Fibroblast of skin of right biceps (primary cell): ENCODE data around the gene ARHGAP32.
A peak's percentile ranks its signal among the peaks of the same experiment; 100 is the strongest.

Experiments
- DNase-seq: peaks from one replicate; pipeline ENCODE4 v3.0.0-alpha.2; 2013

The ARHGAP32 gene

DNA sequence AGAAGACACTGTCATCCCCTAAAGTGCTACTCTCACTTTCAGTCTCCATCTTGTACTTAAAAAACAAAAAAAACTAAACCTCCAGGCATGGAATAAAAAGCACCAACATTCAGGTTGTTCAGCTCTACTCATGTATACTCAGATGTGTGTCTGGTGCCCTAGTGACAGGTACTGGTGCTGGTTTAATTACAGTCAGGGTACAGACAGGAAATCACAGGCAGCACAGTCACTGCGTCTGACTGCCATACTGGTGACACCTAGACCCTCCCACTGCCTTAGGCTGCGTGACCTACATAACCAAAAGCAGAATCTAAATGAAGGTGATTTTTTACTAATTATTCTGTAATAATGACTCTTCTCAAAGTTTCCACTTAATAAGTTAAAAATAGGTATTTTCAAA is at the start of gene ARHGAP32:
Gene ARHGAP32 (minus strand): TSS at position 176 of the 400 bp plus-strand sequence. CDS start 127 bp downstream, at position 49.
- no peak for DNase-seq

- no peak for DNase-seq
These were observed 47.1 kb upstream of the ARHGAP32 start for GRCh38 chr11:129239207-129239606.

- no peak for DNase-seq
These were observed 45.9 kb upstream of the ARHGAP32 start for GRCh38 chr11:129237880-129238638.

DNA sequence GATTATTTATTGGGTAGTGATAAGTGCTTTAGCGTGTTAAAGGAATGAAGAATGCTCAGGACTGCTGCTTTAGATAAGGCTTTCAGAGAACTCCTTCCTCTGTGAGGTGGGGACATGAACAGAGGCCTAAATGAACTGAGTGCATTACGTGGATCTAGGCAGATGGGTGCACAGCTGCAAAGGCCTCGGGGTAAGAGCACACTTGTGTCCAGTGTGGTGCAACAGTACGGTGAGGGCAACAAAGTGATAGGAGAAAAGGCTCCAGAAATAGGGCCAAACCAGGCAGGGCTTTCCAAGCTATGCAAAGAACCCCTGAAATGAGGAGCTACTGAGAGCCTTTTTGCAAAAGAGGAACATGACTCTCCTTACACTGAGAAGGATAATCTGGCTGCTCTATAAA is 45.3 kb upstream of the ARHGAP32 start:
- DNase-seq = no peak

DNA sequence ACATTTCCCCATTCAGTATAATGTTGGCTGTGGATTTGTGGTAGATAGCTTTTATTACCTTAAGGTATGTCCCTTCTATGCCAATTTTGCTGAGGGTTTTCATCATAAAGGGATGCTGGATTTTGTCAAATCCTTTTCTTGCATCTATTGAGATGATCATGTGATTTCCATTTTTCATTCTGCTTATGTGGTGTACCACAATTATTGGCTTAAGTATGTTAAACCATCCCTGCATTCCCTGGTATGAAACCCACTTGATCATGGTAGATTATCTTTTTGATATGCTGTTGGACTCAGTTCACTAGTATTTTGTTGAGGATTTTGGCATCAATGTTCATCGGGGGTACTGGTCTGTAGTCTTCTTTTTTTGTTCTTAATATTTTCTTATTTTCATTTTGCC is 44.7 kb upstream of the ARHGAP32 start:
- DNase-seq = no peak

DNA sequence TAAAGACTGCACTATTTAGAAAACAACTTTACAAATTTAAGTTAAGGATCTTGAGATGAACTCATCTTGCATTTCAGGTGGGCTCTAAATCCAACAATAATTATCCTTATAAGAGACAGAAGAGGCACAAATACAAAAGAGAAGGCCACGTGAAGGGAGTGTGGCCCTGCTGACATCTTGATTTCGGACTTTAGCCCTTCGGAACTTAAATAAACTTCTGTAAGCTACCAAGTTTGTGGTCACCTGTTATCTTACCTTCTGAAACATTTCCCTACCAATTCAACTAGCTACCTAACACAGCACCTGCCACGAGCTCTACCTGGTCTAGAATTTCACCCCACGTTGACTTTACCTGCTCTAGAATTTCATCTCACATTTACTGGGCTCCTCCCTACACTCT is 42.9 kb upstream of the ARHGAP32 start:
- DNase-seq = no peak

DNA sequence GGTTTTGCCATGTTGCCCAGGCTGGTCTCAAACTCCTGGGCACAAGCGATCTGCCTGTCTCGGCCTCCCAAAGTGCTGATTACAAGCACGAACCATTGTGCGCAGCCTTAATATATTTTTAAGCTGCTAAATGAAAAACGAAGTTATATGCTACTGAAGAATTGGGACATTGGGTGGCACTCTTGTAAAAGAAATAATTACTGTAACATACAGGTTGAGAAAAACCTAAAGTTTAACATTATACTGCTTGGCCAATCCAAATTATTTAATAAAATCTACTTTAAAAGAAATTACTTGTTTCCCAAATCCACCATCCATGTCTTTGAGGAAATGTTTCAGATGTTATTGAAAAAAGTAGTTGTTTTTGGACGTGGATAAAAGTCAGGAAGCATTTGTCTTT is 37.9 kb upstream of the ARHGAP32 start:
- DNase-seq = no peak

- DNase-seq = no peak
These were observed 34.2 kb upstream of the ARHGAP32 start for GRCh38 chr11:129226207-129226798.

DNA sequence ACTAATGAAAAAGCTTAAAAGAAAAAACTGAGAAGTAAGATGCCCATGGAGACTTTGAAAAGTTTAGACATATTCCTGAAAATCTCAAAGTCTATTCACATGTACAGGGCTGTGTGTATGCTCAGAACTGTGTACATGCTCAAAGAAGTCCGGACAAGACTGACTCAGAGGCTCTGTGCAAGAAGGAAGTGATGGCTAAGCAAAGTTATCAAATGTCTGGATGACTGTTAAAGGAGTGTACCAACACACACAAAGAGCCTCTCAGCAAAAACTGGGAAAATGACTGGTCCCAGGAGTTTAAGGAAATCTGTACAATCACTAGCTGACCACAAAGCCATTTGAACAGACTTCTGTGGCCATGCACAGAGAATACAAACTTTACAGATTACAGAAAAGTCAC is 33.1 kb upstream of the ARHGAP32 start:
- DNase-seq = peak; percentile 63

- no peak for DNase-seq
These were observed 32.4 kb upstream of the ARHGAP32 start for GRCh38 chr11:129224538-129224937.

DNA sequence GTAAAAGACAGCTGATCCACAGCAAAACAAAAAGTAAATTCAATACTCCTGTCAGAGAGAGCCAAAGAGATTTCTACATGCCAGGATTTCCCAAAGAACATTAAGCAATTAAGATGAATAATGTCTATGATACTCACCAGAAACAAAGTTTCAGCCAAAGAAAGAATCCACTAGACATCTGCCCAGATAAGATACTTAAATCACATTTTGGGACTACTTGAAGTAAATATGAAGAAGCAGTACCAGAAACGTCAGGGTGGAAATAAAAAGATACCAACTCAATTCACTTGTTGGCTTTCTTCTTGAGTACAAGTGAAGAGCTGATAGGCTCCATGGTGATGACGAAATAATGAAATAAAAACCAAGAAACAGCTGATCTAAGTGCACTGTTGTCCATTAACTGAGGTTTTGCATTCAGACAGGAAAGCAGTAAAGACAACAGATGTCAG is 31.6 kb upstream of the ARHGAP32 start:
- peak; percentile 34 for DNase-seq

GRCh38 chr11:129223260-129223659 is 31.1 kb upstream of the ARHGAP32 start:
- no peak for DNase-seq

- DNase-seq = no peak
These were observed 30.0 kb upstream of the ARHGAP32 start for GRCh38 chr11:129222158-129222557.

- no peak for DNase-seq
These were observed 23.6 kb upstream of the ARHGAP32 start for GRCh38 chr11:129215506-129216245.

DNA sequence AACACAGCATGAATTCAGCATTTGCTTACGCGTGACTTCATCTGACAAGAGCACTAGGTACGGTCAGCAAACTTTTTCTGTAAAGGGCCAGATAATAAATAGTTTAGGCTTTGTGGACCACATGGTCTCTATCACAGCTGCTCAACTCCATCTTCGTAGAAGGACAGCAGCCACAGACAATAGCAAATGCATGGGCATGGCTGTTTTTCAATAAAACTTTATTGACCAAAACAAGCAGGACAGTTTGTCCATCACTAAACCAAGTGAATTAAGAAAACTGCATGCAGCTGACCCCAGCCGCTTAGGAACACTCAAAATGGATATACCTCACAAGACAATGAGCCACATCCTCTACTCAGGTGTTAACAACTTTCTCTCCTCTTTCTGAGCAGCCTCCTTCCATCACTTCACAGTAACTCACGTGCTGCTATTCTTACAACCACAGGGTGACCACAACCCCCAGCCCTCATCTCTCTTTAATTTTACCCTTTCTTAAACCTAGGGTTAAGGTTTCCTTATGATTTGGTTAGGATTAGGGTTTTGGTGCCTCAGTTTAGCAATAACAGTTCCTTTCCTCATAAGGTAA is 22.7 kb upstream of the ARHGAP32 start:
- DNase-seq = no peak

GRCh38 chr11:129213261-129213660 is 21.1 kb upstream of the ARHGAP32 start:
- no peak for DNase-seq

GRCh38 chr11:129211397-129211796 is 19.3 kb upstream of the ARHGAP32 start:
- DNase-seq = no peak

GRCh38 chr11:129210831-129211181 is 18.7 kb upstream of the ARHGAP32 start:
- no peak for DNase-seq

- peak; percentile 24 for DNase-seq
These were observed 18.0 kb upstream of the ARHGAP32 start for GRCh38 chr11:129209891-129210830.

DNA sequence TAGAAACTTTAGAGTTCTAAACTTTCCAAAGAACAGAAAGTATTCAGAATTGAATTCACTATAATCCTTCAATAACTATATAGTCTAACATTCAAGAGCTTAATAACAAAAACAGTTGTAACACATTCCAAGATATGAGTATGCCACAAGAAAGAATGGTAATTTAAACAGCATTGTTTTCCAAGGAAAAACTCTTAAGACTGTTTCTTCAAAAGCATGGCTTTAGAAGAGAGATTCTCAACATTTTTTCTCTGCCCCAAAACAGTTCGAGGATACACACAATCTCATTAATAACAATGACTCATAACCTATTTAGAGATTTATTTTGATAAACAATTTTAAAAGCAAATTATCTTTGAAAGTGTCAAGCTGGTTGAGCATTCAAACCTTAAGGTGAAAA is 16.7 kb upstream of the ARHGAP32 start:
- DNase-seq = peak; percentile 22

DNA sequence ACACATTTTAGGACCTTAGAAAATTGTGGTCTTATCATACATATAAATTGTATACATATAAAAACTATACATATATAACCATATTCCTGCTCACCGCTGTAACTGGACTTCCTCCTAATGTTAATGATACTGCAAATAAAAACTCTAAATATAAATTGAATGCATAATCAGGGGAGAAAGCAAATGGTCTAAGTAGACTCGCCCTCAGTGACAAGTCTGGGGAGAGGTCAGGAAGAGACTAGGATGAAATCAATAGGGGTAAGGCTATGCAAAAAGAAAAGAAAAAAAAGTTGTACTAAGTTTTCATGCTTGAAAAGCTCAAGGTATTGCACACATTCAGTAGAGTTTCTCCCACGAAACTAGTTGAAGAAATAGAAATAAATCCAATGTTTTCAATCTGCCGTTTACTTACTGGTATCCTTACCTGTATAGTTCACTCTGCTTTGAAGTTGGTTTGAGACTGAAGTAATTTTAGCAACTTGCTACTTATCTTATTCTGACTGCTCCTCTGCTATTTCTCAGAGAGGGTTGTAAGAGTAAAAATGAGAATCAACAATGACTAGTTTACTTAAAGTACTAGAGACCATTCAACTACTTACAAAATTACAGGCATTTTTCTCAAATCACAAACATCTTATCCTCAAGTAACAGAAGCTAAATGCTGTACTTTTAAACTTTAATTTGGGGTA is 12.2 kb upstream of the ARHGAP32 start:
- DNase-seq = no peak

DNA sequence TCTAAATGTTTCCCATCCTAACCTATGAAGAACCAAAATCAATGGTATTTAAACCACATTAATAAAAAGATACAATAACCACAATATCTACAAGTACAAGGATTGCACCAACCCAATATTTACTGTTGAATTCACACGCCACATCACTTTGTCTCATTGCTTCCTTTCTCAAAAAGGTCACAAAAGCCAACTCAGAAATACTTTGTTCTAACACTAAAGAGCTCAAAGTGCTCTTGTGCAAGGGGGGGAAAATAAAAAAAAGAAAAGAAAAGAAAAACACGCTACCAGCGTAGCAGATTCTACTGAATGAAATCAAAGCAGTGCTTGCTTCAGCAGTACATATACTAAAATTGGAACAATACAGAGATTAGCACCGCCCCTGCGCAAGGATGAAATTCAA is 10.5 kb upstream of the ARHGAP32 start:
- DNase-seq = no peak
